ENCODE measurements around the gene ARR3.
A peak's percentile ranks its signal among the peaks of the same experiment; 100 is the strongest.
"Not testable (repeated sequence)": the region's sequence is repeated elsewhere in the genome, so short reads cannot be mapped to it uniquely, and the experiment has no call there.

The ARR3 gene

DNA sequence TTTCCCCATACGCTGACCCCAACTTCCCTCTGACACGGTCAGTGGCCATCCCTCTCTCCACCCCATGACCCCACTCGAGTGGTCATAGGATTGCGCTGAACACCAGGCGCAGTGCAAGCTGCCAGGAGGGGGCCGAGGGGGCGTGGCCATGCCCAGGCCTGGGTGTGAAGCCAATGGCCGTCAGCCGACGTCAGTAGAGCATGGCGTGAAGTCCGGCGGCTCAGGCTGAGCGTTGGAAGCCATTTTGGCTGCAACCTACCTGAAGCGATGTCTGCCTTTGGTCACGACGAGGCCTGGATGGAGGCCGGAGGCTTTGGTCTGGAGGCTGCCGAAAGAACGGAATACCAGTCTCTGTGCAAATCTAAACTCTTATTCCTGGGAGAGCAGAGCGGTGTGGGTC lies 13.8 kb downstream of the ARR3 start, which contains the start of gene RAB41:
RAB41 (plus strand) TSS at position 222 of the 400 bp plus-strand sequence; CDS start at position 268, 46 bp downstream.
- DNase-seq: no peak

DNA sequence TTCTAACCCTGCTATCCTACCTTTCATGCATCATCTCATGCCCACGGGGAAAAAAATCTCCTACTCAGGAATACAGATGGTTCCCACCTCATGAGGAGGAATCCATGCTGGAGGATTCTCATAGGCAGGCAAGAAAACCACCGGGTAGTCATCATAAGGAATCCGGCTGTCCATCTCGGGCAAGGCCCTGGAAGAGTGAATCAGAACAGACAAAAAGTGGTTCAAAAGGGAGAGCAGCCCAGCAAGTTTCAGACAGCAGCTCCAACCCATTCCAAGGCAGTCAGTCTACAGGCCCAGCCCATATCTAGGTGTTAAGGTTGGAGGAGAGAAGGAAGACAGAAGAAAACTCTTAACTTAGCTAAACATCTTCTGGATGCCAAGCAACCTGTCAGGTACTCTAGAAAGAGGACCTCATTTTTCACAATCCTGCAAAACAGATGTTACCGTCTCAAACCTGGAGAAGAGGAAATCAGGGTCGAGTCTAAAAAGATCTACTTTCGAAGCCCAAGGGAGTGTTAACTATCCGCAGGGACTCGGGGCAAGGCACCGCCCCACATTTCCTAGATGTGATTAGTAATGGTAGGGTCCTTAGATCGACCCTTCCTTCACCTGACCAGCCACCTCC lies 21.1 kb downstream of the ARR3 start:
- DNase-seq: no peak

DNA sequence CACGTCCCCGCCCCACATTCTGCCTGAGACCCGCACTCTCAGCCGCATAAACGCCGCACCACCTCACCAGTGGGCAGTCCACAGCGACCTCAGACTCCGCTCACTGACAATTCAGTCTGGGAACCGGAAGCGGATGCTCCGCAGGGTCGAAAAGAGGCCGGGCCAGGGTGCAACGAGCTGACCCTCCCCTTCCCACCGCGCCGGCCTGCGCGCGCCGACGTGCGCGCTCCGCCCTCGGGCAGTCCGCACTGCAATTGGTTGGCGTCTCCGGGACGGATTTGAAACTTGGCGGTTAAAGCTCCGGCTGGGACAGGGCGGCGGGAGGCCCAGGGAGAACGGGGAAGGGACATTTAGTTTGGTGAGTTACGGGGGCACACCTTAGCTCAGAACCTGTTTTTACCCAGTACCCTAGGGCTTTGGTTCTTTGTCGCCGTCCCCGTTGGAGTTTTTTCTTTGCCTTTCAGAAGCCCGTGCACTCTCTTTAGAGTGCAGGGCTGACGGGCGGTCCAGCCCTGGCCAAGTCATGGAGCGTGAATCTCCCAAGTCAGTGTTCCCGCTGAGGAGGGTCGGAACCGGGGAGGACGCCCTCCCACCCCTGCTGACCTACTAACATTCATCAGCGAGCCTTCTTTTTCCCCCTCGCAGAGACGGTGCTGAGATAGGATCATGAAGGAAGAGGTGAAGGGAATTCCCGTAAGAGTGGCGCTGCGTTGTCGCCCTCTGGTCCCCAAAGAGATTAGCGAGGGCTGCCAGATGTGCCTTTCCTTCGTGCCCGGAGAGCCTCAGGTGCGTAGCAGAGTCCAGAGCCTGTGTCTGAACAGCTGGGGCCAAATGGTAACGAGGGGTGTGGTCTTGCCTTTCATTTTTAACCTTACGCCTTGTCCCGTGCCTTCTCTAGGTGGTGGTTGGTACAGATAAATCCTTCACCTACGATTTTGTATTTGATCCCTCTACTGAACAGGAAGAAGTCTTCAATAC lies 21.9 kb downstream of the ARR3 start, which contains the start of the genes KIF4A and PDZD11:
KIF4A (plus strand) TSS at position 312 of the 978 bp plus-strand sequence; CDS start at position 667, 355 bp downstream.
PDZD11 (minus strand) TSS at position 135 of the 978 bp plus-strand sequence. CDS start 586 bp downstream, outside the sequence.
- DNase-seq: peak; percentile 86

DNA sequence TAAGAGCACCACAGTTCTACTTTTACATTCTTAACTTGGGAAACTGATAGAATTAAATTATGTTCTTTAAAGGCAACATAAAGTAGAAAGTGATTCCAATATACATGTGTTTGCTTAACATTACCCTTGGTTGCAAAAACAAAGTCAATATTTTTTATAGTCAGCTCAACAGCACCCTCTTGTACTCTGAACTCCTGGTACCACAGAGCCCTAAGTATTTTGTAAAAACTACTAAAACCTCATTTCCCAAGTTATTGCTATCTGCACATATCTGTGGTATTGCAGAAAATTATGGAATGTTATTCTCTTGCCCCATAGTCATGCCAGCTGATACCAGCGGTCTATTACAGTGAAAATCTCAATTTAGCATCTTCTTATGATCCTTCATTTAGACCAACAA lies 24.7 kb downstream of the ARR3 start:
- DNase-seq: no peak

DNA sequence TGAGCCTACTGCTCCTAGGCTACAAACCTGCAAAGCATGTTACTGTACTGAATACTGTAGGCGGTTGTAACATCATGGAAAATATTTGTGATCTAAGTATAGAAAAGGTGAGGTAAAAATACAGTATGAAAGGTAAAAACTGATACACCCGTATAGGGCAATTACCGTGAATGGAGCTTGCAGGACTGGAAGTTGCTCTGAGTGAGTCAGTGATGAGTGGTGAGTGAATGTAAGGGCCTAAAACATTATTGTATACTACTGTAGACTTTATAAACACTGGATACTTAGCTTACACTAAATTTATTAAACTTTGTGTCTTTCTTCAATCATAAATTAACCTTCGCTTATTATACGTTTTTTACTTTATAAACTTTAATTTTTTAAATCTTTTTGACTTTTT lies 25.5 kb downstream of the ARR3 start:
- DNase-seq: no peak

DNA sequence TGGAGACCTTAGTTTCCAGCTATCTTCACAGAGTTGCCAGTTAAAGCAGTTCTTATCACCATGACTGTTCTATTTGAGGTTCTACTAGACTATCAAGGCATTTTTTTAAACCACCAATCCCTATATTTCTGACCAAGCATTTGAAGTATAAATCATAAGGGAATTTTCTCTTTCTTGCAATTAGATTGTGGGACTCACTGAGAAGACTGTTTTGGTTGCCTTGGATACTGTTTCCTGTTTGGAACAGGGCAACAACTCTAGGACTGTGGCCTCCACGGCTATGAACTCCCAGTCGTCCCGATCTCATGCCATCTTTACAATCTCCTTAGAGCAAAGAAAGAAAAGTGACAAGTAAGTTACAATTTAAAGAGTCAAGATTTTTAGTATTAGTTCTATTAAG lies 33.6 kb downstream of the ARR3 start:
- DNase-seq: no peak

DNA sequence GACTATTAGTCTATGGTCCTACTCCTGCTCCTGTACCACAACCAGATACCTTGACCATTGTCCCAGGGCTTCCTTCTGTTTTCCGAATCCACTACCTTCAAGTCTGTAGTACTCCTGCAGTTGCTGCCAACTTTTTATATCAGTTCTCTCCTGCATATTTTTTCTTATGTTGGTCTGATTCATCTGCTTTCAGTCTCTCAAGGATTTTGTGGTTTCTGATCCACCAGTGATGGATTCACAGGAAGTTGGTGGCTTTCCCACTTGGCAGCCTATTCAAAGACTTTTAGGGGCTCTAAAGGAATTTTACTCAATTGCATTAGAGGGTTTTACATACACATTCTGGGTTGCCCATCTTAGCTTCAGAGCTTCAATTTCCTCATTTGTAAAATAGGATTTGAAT lies 45.4 kb downstream of the ARR3 start:
- no peak for DNase-seq

DNA sequence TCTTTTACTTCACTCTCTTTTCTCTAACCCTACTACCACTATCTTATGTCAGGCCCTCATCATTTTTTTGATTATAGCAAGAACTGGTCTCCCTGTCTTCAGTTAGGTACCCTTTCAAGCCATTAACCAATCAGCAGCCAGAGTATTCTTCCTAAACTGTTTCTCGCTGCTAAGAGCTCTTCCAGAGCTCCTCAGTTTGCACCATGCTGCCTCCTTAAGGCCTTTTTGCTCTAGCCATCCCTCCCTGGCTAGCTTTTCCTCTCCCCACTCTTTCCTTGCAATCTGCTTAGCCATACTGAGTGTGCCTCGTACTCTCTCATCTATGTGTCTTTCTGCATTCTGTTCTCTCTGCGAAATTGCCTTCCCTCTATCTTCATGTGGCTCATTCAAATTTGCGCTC lies 54.6 kb downstream of the ARR3 start:
- DNase-seq: no peak

DNA sequence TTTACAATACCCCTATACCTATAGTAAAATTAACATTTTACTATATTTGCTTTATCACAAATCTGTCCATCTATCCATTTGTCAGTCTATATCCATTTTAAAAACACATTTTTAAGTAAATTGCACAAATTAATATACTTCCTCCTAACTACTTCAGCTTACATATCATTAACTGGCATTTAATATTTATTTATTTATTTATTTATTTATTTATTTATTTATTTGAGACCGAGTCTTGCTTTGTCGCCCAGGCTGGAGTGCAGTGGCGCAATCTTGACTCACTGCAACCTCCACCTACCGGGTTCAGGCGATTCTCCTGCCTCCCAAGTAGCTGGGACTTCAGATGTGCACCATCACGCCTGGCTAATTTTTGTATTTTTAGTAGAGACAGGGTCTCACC lies 55.5 kb downstream of the ARR3 start:
- DNase-seq: not testable (repeated sequence)

DNA sequence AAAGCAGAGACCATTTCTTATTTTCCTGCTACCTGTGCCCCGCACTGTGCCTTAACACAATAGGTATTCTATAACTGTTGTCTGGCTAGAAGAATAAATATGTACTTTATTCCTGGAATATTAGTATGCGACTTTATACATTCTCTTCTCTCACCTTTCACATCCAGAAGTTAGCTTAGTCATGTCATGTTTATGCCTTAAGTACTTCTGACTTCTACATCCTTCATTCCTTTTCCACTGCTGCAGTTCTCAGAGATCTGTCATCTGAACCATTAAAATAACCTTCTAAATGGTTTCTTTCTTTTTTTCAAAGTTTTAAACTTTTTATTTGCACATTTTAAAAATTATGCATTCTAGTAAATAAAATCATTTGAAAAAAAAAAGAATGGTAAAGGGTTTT lies 56.2 kb downstream of the ARR3 start:
- DNase-seq: no peak

DNA sequence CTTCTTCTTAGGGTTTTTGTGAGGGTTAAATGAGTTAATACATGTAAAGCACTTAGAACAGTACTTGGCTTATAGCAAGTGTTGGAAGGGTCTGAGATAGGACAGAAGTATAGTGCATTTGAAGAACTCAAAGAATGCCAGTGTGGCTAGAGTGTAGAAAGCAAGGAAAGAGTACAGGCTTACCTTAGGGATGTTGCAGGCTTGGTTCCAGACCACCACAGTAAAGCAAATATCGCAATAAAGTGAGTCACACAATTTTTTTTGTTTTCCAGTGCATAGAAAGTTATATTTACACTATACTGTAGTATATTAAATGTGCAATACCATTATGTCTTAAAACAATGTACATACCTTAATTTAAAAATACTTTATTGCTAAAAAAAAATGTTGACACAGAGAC lies 63.0 kb downstream of the ARR3 start:
- DNase-seq: no peak

Measured in activated CD4-positive, alpha-beta T cell treated with anti-CD3 and anti-CD28 coated beads for 48 hours (primary cell).